HG03159 (cell line): ENCODE data around the gene TBC1D12.
"Not testable (repeated sequence)": the region's sequence is repeated elsewhere in the genome, so short reads cannot be mapped to it uniquely, and the experiment has no call there.

Experiments
- ATAC-seq: cut with Tn5 transposase; IDR thresholded peaks from one replicate; pipeline ENCODE4 v1.9.1; 2021; ENCODE audit warnings: mild to moderate bottlenecking, moderate library complexity; ENCODE audit not compliant: unreplicated experiment

Gene TBC1D12

DNA sequence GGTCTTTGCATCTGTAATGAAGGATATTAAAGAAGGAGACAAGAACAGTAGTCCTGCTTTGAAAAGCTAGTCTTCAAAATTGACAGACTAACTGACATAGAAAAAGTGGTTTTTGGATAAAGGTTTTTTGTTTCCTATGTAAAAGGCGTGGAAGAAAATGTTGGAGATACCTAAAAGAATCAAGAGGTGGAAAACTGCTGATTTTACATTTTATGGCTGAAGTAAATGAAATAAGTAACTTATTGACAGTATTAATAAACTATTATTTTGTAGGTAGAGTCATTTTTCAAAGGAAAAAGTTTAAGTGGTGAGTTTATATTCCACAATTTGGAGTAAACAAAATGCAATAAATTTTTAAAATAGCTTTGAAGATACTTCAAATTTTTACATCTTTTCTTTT, 130.7 kb downstream of the TBC1D12 start:
- ATAC-seq, result no peak

DNA sequence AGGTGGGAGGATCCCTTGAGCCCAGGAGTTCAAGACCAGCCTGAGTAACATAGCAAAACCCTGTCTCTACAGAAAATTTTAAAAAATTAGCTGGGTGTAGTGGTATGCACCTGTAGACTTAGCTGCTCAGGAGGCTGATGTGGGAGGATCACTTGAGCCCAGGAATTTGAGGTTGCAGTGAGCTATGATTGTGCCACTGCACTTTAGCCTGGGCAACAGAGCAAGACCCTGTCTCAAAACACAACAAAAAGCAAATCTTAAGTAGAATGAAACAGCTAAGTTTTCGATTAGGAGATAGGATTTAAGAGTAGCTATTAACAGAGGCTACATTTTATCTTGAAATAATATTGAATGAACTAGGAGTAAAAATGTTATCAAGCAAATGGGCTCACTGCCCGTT, 139.9 kb downstream of the TBC1D12 start:
- not testable (repeated sequence) for ATAC-seq

DNA sequence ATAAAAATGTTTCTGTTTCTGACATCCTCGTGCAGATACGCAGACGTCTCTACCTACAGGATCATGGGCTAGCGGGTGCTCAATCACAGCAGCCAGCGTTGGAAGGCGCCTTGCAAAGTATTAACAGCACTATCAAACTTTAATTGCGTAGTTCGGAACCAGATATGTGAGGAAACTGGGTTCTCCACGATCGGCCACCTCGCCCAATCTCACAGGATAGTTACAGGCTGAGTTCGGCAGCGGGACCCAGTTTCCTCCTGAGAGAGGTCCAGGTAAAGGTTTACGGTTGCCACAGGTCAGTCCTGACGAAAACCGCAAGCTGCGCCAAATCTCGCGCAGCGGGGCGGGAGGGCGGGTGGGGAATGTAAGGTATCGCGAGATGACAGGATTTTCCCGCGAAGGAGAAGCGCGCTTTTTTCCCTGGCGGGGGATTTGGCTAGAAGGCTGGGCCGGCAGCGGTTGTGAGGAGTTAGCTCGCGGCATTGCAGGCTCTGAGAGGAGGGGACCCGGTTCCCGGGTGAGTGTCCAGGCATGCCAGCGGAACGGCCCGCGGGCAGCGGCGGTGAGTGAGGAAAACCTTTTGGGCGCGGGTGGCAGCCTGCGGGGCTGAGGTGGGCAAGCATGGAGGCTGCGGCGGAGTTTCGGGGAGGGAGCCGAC, 143.2 kb downstream of the TBC1D12 start, which contains the start of gene HELLS:
Gene HELLS, plus strand, starts transcription at position 398 of the 658 bp plus-strand sequence. Its CDS starts 134 bp downstream, at position 532.
- peak; percentile 72 for ATAC-seq

DNA sequence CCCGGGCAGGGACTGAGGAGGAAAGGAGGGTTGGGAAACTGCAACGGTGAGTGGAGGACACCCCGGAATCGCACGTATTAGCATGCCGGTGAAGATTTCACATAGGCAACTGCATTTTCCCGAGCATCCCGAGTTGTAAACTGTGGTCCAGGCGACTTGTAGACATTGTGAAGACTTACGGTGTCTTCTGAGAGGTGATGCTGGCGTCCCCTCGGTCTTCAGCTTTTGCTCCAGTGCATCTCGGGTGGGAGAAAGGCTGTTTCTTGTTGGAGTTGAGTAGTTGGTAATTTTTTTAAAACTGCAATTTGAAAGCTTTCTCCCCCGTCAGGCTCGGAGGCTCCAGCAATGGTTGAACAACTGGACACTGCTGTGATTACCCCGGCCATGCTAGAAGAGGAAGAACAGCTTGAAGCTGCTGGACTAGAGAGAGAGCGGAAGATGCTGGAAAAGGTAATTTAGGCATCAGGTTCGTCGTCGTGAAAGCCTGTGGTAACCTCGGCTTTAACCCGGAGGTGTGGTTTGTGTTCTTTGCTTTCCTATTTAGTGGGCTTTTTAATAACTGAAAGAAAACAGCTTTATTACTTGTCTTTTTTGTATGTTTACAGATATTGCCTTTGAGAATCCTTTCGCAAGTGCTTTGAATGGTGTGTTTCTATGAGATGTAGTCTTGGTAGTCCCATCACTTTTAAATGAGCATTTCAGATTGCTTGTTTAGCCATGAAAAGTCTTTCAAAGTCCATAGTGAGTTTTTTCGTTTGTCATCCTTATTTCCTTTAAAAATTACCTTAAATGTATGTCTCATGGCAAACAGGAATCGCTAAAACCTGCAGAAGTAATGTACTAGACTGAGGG, 143.9 kb downstream of the TBC1D12 start:
- peak; percentile 20 for ATAC-seq

DNA sequence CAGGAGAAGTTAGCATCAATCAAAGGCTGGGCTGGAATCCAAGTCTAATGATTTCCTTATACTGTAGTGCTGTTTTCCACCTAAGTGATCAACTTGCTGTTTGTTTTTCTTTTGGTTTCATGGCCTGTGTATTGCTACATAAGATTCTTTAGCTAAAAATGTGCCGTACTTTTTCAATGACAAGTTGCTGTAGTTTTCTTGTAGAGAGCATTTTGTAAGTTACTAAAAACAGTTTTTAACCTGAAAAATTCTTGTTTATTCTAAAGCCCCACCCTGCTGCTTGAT, 144.5 kb downstream of the TBC1D12 start:
- no peak for ATAC-seq

DNA sequence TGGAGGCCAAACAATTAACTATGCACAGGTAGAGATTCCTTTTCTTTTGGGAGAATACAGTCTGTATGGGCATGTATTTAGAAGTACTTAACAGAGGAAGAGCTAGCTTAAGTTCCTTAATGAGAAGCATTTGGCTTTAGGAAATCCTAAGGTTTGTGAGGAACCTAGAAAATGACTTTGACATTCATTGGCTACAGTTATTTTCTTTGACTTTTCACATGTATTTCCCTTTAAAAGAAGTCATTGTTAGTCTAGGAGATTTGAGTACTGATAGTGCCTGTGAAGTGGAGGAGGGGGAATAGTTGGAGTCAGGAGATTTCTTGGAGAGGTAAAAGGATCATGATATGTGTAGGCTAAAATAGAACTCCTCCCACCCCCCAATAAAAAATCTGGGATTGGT, 146.9 kb downstream of the TBC1D12 start:
- ATAC-seq, result no peak

DNA sequence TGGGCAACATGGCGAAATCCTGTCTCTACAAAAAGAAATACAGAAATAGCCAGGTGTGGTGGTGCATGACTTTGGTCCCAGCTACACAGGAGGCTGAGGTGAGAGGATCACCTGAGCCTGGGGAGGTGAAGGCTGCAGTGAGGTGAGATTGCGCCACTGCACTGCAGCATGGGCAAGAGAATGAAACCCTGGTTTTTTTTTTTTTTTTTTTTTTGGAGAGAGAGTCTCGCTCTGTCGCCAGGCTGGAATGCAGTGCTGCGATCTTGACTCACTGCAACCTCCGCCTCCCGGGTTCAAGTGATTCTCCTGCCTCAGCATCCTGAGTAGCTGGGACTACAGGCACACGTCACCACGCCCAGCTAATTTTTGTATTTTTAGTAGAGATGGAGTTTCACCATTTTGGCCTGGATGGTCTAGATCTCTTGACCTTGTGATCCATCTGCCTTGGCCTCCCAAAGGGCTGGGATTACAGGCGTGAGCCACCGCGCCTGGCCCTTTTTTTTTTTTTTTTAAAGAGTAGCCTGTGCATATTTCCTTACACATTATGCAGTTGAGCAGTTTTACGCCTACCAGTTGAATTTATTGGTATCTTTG, 165.5 kb downstream of the TBC1D12 start:
- ATAC-seq, result not testable (repeated sequence)

DNA sequence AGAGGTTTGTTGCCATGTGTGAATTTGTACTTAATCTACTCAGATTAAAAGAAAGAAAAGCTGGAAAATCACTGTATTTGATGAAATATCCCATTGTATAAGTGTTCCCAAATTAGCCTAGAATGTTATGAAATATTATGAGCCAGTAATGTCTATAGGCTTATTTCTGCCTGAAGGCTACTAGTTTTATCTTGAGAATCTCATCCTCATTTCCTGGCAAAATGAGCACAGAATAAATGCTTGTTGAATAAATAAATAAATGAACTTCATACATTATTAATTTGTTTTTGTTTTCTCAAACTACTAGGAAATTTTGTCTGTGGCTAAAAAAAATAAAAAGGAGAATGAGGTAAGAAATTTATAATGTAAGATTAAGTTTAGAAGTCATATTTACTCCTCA, 168.7 kb downstream of the TBC1D12 start:
- ATAC-seq, result no peak

DNA sequence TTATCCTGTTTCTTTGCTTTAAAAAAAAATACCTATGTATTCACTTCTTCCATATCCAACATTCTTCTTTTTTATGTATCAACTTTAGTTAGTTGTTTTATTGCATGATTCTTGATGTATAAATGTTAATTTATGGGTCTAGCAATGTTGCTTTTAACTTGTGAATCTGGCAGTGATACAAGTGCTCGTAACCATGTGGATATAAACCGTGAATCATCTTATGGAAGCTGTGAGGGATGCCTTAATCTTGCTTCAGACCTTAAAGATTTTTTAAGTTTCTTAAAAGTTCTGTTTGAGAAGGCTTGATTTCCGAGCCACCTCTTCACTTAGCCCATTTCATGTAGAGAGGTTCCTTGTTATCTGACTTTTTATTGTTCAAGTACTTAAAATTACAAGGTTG, 169.2 kb downstream of the TBC1D12 start:
- no peak for ATAC-seq

DNA sequence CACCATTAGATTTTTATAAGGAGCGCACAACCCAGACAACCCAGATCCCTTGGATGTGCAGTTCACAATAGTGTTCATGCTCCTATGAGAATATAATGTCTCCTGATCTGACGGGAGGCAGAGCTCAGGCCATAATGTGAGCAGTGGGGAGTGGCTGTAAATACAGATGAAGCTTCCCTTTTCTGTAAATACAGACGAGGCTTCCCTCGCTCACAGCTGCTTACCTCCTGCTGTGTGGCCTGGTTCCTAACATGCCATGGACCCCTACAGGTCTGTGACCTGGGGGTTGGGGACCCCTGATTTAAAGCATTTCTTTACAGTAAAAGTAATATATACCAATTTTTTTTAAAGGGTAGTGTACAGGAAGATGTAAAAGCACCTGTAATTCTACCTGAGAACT, 176.4 kb downstream of the TBC1D12 start:
- no peak for ATAC-seq

DNA sequence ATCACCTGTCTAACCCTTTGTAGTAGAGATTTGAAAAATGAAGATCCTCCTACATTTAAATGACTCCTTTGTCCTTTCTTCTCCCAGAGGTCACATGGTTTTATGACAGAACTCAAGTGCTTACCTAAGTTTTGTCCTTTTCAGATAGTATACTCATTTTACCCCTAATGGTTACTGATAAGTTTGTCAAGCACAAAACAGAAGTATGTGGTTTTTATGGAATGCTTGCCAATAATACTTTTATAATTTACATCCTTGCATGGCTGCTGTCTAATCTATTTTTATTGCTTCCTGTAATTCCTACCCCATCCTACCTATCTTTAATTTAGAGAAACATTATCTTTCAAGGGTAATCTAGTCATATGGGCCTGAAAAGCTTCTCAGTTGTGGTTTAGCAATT, 180.8 kb downstream of the TBC1D12 start:
- no peak for ATAC-seq
